Neural cell (in vitro differentiated cells): ENCODE measurements around the gene C12orf60. TPM values are rescaled to one million over a fixed set of nuclear protein-coding genes. Genes with fewer than 3 reads are reported as not detected.

ENCODE experiments used
- H2AFZ ChIP-seq: fragments of 200-600, 300-800 bp; sonication (generic), shearing (Covaris generic); 2 replicates; pipeline ENCODE4 v1.6.0; 2014; ENCODE audit warnings: low read depth, mild to moderate bottlenecking, antibody characterized with exemption, low read length, moderate library complexity
- H3F3A ChIP-seq: fragments of 200-600 bp; shearing (Covaris generic); 2 replicates; pipeline ENCODE4 v1.6.1; 2016; ENCODE audit warnings: mild to moderate bottlenecking, moderate library complexity, mixed read lengths, antibody characterized with exemption, low read length; ENCODE audit not compliant: insufficient read depth, poor library complexity, severe bottlenecking
- H3K27ac ChIP-seq: fragments of 200-600, 300-800 bp; sonication (generic), shearing (Covaris generic); 2 replicates; pipeline ENCODE4 v1.5.1; 2014; ENCODE audit warnings: mild to moderate bottlenecking, low read length, moderate library complexity
- H3K27me3 ChIP-seq: fragments of 300-800, 200-600 bp; sonication (generic), shearing (Covaris generic); 2 replicates; pipeline ENCODE4 v1.6.0; 2014; ENCODE audit warnings: mild to moderate bottlenecking, low read depth, low read length, moderate library complexity; ENCODE audit not compliant: insufficient read depth
- H3K36me3 ChIP-seq: fragments of 300-800, 200-600 bp; sonication (generic), shearing (Covaris generic); 2 replicates; pipeline ENCODE4 v1.5.1; 2014; ENCODE audit warnings: mild to moderate bottlenecking, antibody characterized with exemption, low read length, moderate library complexity; ENCODE audit not compliant: insufficient read depth
- H3K4me2 ChIP-seq: fragments of 300-800, 200-600 bp; sonication (generic), shearing (Covaris generic); 2 replicates; pipeline ENCODE4 v1.6.0; 2014; ENCODE audit warnings: mild to moderate bottlenecking, low read length
- H3K4me3 ChIP-seq: fragments of 300-800, 200-600 bp; sonication (generic), shearing (Covaris generic); 2 replicates; pipeline ENCODE4 v1.5.1; 2014; ENCODE audit warnings: mild to moderate bottlenecking, low read length, moderate library complexity
- H3K79me2 ChIP-seq: fragments of 200-600 bp; shearing (Covaris generic); replicated peaks from 2 replicates; pipeline ENCODE4 v1.6.0; 2014; ENCODE audit warnings: mild to moderate bottlenecking, low read length, moderate library complexity; ENCODE audit not compliant: insufficient read depth
- H3K9ac ChIP-seq: fragments of 300-800, 200-600 bp; sonication (generic), shearing (Covaris generic); 2 replicates; pipeline ENCODE4 v1.6.1; 2016; ENCODE audit warnings: mild to moderate bottlenecking, low read length, mixed read lengths
- H3K9me2 ChIP-seq: fragments of 200-600 bp; shearing (Covaris generic); 2 replicates; pipeline ENCODE4 v1.6.1; 2016; ENCODE audit warnings: mild to moderate bottlenecking, low read length, mixed read lengths; ENCODE audit not compliant: insufficient read depth
- H3K9me3 ChIP-seq: fragments of 200-600, 300-800 bp; sonication (generic), shearing (Covaris generic); 2 replicates; pipeline ENCODE4 v1.6.1; 2016; ENCODE audit warnings: mild to moderate bottlenecking, mixed run types, low read length, moderate library complexity, mixed read lengths
- H4K20me1 ChIP-seq: fragments of 200-600 bp; shearing (Covaris generic); 2 replicates; pipeline ENCODE4 v1.6.1; 2016; ENCODE audit warnings: mild to moderate bottlenecking, mixed run types; ENCODE audit not compliant: insufficient read depth
- EP300 ChIP-seq: fragments of 450-650 bp; conservative IDR thresholded peaks from 2 replicates; pipeline ENCODE4 v1.6.1; 2014; ENCODE audit warnings: antibody characterized with exemption, mild to moderate bottlenecking, moderate library complexity; ENCODE audit not compliant: poor library complexity, severe bottlenecking
- EZH2 ChIP-seq: fragments of 200-600, 300-800 bp; shearing (Covaris generic), sonication (generic); IDR thresholded peaks from 2 replicates; pipeline ENCODE4 v1.6.1; 2014; ENCODE audit warnings: antibody characterized with exemption, low read length, borderline replicate concordance, mild to moderate bottlenecking; ENCODE audit not compliant: insufficient read depth, poor library complexity, severe bottlenecking
- MXI1 ChIP-seq: fragments of 450-650 bp; conservative IDR thresholded peaks from 2 replicates; pipeline ENCODE4 v1.6.1; 2014; ENCODE audit warnings: antibody characterized with exemption, mild to moderate bottlenecking; ENCODE audit not compliant: poor library complexity, severe bottlenecking
- POLR2AphosphoS5 ChIP-seq: IDR thresholded peaks from 2 replicates; pipeline ENCODE4 v1.6.1; 2012
- RAD21 ChIP-seq: fragments of 450-650 bp; conservative IDR thresholded peaks from 2 replicates; pipeline ENCODE4 v1.6.1; 2014; ENCODE audit warnings: antibody characterized with exemption, mild to moderate bottlenecking, moderate library complexity
- SMC3 ChIP-seq: fragments of 450-650 bp; conservative IDR thresholded peaks from 2 replicates; pipeline ENCODE4 v1.6.1; 2014; ENCODE audit warnings: antibody characterized with exemption, mild to moderate bottlenecking, moderate library complexity; ENCODE audit not compliant: poor library complexity
- TAF1 ChIP-seq: IDR thresholded peaks from 2 replicates; pipeline ENCODE4 v1.6.1; 2012; ENCODE audit warnings: low read depth
- polyA plus RNA-seq: library from polyadenylated mRNA; depleted of rRNA; stranded (reverse); fragments of >200 nt; gene quantifications from 2 replicates; pipeline ENCODE4 v1.2.3, GENCODE V29; 2014
- TF ChIP-seq, protein P1 (sequence below): fragments of 450-650 bp; IDR thresholded peaks from 2 replicates; pipeline ENCODE4 v1.5.1; 2014; ENCODE audit warnings: antibody characterized with exemption, mild to moderate bottlenecking, moderate library complexity; ENCODE audit not compliant: poor library complexity, severe bottlenecking
- TF ChIP-seq, protein P2 (sequence below): IDR thresholded peaks from 2 replicates; pipeline ENCODE4 v1.6.1; 2012; ENCODE audit warnings: borderline replicate concordance

The C12orf60 gene
- polyA plus RNA-seq, 1 donor from 2014 or later: 4.8 TPM

DNA sequence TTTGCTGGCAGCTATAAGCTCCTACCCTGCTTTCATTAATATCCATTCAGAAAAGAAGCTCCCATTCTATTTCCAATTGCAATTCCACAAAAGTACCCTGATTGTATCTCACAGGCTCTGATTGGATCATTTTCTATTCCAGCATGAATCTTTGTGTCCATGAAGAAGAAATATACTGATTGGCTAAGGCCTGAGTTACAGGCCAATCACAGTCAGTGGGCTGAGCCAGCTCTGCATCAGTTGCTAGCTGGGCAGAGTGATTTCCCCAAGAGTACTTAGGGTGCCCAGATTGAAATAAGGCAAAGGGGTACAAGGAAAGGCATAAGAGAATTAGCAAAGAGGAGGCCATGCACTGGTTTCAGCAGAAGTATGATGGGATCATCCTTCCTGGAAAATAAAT lies 25.4 kb downstream of the C12orf60 start:
- TF ChIP-seq, protein P1, sequence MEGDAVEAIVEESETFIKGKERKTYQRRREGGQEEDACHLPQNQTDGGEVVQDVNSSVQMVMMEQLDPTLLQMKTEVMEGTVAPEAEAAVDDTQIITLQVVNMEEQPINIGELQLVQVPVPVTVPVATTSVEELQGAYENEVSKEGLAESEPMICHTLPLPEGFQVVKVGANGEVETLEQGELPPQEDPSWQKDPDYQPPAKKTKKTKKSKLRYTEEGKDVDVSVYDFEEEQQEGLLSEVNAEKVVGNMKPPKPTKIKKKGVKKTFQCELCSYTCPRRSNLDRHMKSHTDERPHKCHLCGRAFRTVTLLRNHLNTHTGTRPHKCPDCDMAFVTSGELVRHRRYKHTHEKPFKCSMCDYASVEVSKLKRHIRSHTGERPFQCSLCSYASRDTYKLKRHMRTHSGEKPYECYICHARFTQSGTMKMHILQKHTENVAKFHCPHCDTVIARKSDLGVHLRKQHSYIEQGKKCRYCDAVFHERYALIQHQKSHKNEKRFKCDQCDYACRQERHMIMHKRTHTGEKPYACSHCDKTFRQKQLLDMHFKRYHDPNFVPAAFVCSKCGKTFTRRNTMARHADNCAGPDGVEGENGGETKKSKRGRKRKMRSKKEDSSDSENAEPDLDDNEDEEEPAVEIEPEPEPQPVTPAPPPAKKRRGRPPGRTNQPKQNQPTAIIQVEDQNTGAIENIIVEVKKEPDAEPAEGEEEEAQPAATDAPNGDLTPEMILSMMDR: no peak
- TF ChIP-seq SMC3: no peak
- TF ChIP-seq EP300: no peak
- TF ChIP-seq EZH2: no peak
- TF ChIP-seq, protein P2, sequence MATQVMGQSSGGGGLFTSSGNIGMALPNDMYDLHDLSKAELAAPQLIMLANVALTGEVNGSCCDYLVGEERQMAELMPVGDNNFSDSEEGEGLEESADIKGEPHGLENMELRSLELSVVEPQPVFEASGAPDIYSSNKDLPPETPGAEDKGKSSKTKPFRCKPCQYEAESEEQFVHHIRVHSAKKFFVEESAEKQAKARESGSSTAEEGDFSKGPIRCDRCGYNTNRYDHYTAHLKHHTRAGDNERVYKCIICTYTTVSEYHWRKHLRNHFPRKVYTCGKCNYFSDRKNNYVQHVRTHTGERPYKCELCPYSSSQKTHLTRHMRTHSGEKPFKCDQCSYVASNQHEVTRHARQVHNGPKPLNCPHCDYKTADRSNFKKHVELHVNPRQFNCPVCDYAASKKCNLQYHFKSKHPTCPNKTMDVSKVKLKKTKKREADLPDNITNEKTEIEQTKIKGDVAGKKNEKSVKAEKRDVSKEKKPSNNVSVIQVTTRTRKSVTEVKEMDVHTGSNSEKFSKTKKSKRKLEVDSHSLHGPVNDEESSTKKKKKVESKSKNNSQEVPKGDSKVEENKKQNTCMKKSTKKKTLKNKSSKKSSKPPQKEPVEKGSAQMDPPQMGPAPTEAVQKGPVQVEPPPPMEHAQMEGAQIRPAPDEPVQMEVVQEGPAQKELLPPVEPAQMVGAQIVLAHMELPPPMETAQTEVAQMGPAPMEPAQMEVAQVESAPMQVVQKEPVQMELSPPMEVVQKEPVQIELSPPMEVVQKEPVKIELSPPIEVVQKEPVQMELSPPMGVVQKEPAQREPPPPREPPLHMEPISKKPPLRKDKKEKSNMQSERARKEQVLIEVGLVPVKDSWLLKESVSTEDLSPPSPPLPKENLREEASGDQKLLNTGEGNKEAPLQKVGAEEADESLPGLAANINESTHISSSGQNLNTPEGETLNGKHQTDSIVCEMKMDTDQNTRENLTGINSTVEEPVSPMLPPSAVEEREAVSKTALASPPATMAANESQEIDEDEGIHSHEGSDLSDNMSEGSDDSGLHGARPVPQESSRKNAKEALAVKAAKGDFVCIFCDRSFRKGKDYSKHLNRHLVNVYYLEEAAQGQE: no peak
- no peak for TF ChIP-seq RAD21
- Histone ChIP-seq H3K4me3 (no peak overlapping the region), H4K20me1 (no peaks in the 10 kb centered on the region), H2AFZ (no peak overlapping the region), H3K27ac (no peak overlapping the region), H3K9me2 (no peaks in the 10 kb centered on the region), H3K9me3 (no peaks in the 10 kb centered on the region), H3K27me3 (no peaks in the 10 kb centered on the region), H3F3A (no peaks in the 10 kb centered on the region), H3K36me3 (no peaks in the 10 kb centered on the region), H3K9ac (no peak overlapping the region), H3K4me2 (no peak overlapping the region), H3K79me2 (no peaks in the 10 kb centered on the region)

- H3K4me2 ChIP-seq: no peak overlapping the region
- H3K27ac ChIP-seq: no peak overlapping the region
- H2AFZ ChIP-seq: no peak overlapping the region
- no peaks in the 10 kb centered on the region for H3K36me3 ChIP-seq
- H4K20me1 ChIP-seq: no peaks in the 10 kb centered on the region
- H3F3A ChIP-seq: no peaks in the 10 kb centered on the region
- H3K9me3 ChIP-seq: no peaks in the 10 kb centered on the region
- TF ChIP-seq MXI1 (no peak), RAD21 (no peak), TAF1 (no peak), SMC3 (no peak), POLR2AphosphoS5 (no peak), EP300 (no peak), EZH2 (no peak)
- TF ChIP-seq, protein P2: no peak
- TF ChIP-seq, protein P1: no peak
- H3K27me3 ChIP-seq: no peaks in the 10 kb centered on the region
- no peaks in the 10 kb centered on the region for H3K9me2 ChIP-seq
- no peak overlapping the region for H3K9ac ChIP-seq
- no peak overlapping the region for H3K4me3 ChIP-seq
- H3K79me2 ChIP-seq: no peaks in the 10 kb centered on the region
Measured at GRCh38 chr12:14833336-14833735, 29.9 kb downstream of the C12orf60 start.
